ENCODE data around the gene SYT7.

DNA sequence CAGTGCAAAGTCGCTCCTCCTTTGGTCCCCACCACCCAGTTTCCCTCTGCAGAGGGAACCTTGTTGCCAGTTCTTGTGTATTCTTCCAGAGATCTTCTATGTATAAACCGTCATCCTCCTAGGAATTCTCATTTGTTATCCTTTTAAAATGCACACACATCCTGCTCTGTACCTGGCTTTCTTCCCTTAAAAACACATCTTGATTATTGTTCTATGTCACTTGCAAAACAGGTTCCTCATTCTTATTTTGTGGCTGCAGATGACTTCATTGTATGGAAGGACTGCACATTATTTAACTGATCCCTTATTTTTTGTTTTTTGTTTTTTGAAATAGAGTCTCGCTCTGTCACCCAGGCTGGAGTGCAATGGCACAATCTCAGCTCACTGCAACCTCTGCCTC is 26.6 kb upstream of the SYT7 start:
- TF ChIP-seq CTCF (IDR thresholded peaks at IDR 0.05) = no peak
- TF ChIP-seq EZH2 (IDR thresholded peaks at IDR 0.05; ENCODE audit: borderline replicate concordance, insufficient read depth, low read depth, low read length, poor library complexity, severe bottlenecking) = no peak
